HEK293T (cell line): ENCODE results near the gene TMEM259.

Experiments
- CTCF ChIA-PET: fragments of 350-600 bp; formaldehyde crosslinking; extraction: SDS; loops from one replicate; lab custom pipeline; 2021; ENCODE audit warnings: antibody characterized with exemption, inconsistent platforms; lab: Yijun Ruan, JAX
- POLR2A ChIA-PET: fragments of 350-600 bp; formaldehyde crosslinking; extraction: SDS; loops from one replicate; lab custom pipeline; 2020; ENCODE audit warnings: antibody characterized with exemption, inconsistent platforms; lab: Yijun Ruan, JAX
- DNase-seq: peaks from one replicate; pipeline ENCODE4 v3.0.0; 2012; ENCODE audit warnings: mixed read lengths; ENCODE audit errors: extremely low spot score
- ARNT ChIP-seq: fragments of 450-650 bp; IDR thresholded peaks from 2 replicates; pipeline ENCODE4 v1.6.1; 2017; ENCODE audit warnings: mild to moderate bottlenecking
- BHLHE40 ChIP-seq: fragments of 450-650 bp; IDR thresholded peaks from 2 replicates; pipeline ENCODE4 v1.6.1; 2016; ENCODE audit warnings: mild to moderate bottlenecking, moderate library complexity, borderline replicate concordance
- CTBP1 ChIP-seq: fragments of 450-650 bp; IDR thresholded peaks from 2 replicates; pipeline ENCODE4 v1.6.1; 2016; ENCODE audit warnings: borderline replicate concordance
- ELF4 ChIP-seq: fragments of 450-650 bp; IDR thresholded peaks from 2 replicates; pipeline ENCODE4 v1.6.1; 2017; ENCODE audit warnings: antibody characterized with exemption
- FOXA1 ChIP-seq: fragments of 450-650 bp; IDR thresholded peaks from 2 replicates; pipeline ENCODE4 v1.6.1; 2016; ENCODE audit warnings: mild to moderate bottlenecking
- FOXK2 ChIP-seq: fragments of 450-650 bp; IDR thresholded peaks from 2 replicates; pipeline ENCODE4 v1.6.1; 2016; ENCODE audit warnings: mild to moderate bottlenecking
- FOXM1 ChIP-seq: fragments of 450-650 bp; IDR thresholded peaks from 2 replicates; pipeline ENCODE4 v1.6.1; 2017; ENCODE audit warnings: mild to moderate bottlenecking, borderline replicate concordance
- HDGF ChIP-seq: fragments of 450-650 bp; IDR thresholded peaks from 2 replicates; pipeline ENCODE4 v1.6.1; 2017; ENCODE audit warnings: antibody characterized with exemption, borderline replicate concordance
- L3MBTL2 ChIP-seq: fragments of 450-650 bp; conservative IDR thresholded peaks from 2 replicates; pipeline ENCODE4 v1.6.1; 2016; ENCODE audit warnings: mild to moderate bottlenecking
- LEF1 ChIP-seq: fragments of 450-650 bp; IDR thresholded peaks from 2 replicates; pipeline ENCODE4 v1.6.1; 2017; ENCODE audit warnings: mild to moderate bottlenecking, borderline replicate concordance
- NFRKB ChIP-seq: fragments of 450-650 bp; IDR thresholded peaks from 2 replicates; pipeline ENCODE4 v1.6.1; 2016; ENCODE audit warnings: mild to moderate bottlenecking, moderate library complexity
- SP1 ChIP-seq: fragments of 450-650 bp; IDR thresholded peaks from 2 replicates; pipeline ENCODE4 v1.6.1; 2017
- SUZ12 ChIP-seq: fragments of 450-650 bp; IDR thresholded peaks from 2 replicates; pipeline ENCODE4 v1.6.1; 2016; ENCODE audit warnings: mild to moderate bottlenecking
- TARDBP ChIP-seq: fragments of 450-650 bp; IDR thresholded peaks from 2 replicates; pipeline ENCODE4 v1.6.1; 2016
- ZNF384 ChIP-seq: fragments of 450-650 bp; IDR thresholded peaks from 2 replicates; pipeline ENCODE4 v1.6.1; 2016
- TF ChIP-seq, protein P1 (sequence below): fragments of 450-650 bp; IDR thresholded peaks from 2 replicates; pipeline ENCODE4 v1.6.1; 2016

The TMEM259 gene

DNA sequence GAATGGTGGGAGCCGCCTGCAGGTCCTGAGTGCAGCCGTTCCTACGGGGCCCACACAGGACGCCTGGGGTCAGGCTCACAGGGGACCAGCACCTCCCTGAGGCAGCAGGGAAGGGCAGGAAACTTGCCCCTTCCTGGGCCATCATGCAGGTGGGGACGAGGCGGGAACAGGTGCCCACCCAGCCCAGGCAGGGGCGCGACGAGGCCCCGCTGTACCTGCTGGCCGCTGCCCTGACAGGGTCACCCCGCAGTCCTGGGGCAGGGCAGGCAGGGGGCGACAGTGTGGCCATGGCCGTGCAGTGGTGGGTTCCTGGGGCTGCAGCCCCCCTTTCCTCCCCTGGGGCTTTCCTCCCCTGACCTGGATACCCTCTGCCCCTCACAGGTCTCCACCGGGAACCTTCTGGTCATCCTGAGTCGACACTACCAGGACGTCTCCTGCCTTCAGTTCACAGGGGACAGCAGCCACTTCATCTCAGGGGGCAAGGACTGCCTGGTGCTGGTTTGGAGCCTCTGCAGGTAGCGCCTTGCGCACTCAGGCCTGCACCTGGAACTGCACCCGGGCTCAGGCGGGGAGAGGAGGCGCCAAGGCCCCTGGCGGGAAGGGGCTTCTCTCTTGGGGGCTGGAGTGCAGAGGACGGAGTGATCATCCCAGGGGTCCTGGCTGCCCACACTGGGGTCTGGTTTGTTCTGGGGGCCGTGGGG, 31.4 kb downstream of the TMEM259 start:
- POLR2A ChIA-PET: no interaction called here
- no peak for DNase-seq
- peak; percentile 61; the same call in 1 of the 2 replicates for TF ChIP-seq HDGF
- no peak for TF ChIP-seq FOXM1
- CTCF ChIA-PET: interaction anchor here (0.7 kb wide), 1 partner anchor 8 kb away, joined by 3 read pairs; no protein-coding TSS in a partner anchor

DNA sequence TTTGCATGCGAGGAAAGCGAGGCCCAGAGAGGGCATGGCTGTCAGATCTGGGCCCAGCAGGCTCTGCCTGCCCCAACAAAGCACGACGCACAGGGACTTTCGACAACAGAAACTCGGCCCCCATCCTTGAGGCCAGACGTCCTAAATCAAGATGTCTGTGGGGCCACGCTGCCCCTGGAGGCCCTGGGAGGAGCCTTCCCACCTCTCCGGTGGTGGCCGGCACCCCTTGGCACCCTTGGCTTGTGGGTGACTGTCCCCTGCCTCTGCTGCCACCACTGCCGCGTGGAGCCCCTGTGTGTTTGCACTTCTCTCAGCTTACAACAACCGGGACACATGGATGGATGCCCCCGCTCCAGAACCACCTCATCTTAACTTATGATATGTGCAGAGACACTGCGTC, 32.4 kb downstream of the TMEM259 start:
- TF ChIP-seq LEF1: no peak
- TF ChIP-seq ARNT: no peak
- no peak for TF ChIP-seq L3MBTL2
- TF ChIP-seq FOXM1: no peak
- TF ChIP-seq ELF4: no peak
- DNase-seq: no peak
- ChIA-PET POLR2A (no interaction called here), CTCF (interaction anchor here (1.6 kb wide), 1 partner anchor 65 kb away, joined by 5 read pairs; no protein-coding TSS in a partner anchor)

DNA sequence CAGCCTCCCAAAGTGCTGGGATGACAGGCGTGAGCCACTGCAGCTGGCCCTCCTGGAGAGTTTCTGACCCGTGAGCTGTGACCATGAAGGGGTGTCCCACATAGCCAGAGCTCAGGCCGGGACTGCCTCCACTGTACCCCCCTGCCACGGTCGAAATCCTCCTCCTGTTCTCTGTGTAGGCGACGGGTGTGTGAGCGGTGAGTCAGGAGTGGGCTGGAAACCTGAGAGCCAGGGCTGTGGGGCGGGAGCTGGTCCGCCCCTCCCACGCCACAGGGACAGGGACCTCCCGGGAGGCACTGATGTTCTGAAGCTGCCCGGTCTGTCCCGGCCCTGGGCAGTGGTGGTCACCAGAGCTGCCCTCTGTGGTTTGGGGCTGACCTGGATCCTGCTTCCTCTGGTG, 32.8 kb downstream of the TMEM259 start:
- DNase-seq: no peak
- POLR2A ChIA-PET: interaction anchor here (1.2 kb wide), 1 partner anchor 13 kb away, joined by 3 read pairs; no protein-coding TSS in a partner anchor
- CTCF ChIA-PET: interaction anchor here (1.6 kb wide), 1 partner anchor 65 kb away, joined by 5 read pairs; no protein-coding TSS in a partner anchor
- no peak for TF ChIP-seq FOXK2
- TF ChIP-seq, protein P1, sequence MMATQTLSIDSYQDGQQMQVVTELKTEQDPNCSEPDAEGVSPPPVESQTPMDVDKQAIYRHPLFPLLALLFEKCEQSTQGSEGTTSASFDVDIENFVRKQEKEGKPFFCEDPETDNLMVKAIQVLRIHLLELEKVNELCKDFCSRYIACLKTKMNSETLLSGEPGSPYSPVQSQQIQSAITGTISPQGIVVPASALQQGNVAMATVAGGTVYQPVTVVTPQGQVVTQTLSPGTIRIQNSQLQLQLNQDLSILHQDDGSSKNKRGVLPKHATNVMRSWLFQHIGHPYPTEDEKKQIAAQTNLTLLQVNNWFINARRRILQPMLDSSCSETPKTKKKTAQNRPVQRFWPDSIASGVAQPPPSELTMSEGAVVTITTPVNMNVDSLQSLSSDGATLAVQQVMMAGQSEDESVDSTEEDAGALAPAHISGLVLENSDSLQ: no peak
- no peak for TF ChIP-seq ELF4
- no peak for TF ChIP-seq SP1
- no peak for TF ChIP-seq ARNT
- no peak for TF ChIP-seq HDGF
- TF ChIP-seq FOXA1: no peak
- no peak for TF ChIP-seq FOXM1
- TF ChIP-seq SUZ12: no peak
- no peak for TF ChIP-seq TARDBP
- TF ChIP-seq CTBP1: no peak

DNA sequence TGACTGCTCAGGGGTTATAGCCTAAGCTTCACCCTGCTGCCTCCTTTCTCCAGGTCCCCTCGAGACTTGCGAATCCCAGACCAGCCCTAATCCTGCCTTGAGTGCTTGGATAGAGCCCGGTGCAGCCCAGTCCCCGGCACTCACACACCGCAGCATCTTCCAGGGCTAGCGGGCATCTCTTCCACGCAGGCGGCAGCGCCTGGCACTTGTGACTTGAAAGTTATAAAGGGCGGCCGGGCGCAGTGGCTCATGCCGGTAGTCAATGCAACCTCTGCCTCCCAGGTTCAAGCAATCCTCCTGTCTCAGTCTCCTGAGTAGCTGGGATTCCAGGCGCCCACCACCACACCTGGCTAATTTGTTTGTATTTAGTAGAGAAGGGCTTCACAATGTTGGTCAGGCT, 34.8 kb downstream of the TMEM259 start:
- CTCF ChIA-PET: no interaction called here
- POLR2A ChIA-PET: no interaction called here
- no peak for DNase-seq
- TF ChIP-seq HDGF: no peak
- TF ChIP-seq TARDBP: no peak
- no peak for TF ChIP-seq FOXM1
- no peak for TF ChIP-seq BHLHE40
- TF ChIP-seq FOXK2: no peak

DNA sequence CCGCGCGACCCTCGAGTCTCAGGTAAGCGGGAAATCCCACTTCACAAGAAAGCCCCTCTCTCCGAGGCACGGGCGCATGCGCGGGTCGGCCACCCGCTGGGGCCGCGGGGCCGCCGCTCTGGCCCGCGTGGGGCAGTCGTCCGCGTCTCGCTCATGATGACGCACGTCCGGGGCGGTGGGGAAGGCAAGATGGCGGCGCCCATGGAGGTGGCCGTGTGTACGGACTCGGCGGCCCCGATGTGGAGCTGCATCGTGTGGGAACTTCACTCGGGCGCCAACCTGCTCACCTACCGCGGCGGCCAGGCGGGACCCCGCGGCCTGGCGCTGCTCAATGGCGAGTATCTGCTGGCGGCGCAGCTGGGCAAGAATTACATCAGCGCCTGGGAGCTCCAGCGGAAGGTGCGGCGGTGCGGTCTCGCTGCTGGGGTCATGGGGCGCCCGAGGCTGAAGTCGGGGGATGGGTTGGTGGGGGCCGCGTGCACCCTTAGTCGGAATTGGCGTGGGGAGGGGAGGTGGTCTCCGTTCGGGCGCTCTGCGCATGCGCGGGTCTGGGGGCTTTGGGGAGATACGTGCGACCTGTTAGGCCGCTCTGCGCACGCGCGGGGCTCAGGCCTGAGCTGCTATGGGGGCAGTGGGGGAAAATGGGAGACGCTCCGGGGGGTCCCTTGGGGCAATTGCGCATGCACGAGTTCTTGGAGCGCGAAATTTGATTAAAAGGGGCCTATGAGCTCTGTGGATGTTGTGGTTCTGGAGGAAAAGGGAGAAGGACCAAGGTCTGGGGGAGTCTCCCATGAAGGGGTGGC, 36.6 kb downstream of the TMEM259 start, which contains the start of gene WDR18:
Gene WDR18, plus strand, starts transcription at position 181 of the 803 bp plus-strand sequence. Its CDS starts 9 bp downstream, at position 190.
- DNase-seq: peak; percentile 97
- no peak for TF ChIP-seq CTBP1
- no peak for TF ChIP-seq SP1
- no peak for TF ChIP-seq FOXA1
- ChIA-PET POLR2A (interaction anchor here (0.8 to 1.9 kb wide), 7 partner anchors 13 to 64 kb away, joined by 3 to 11 read pairs (median 4); no protein-coding TSS in a partner anchor), CTCF (interaction anchor here (1.1 to 2.5 kb wide), 3 partner anchors 11 to 63 kb away, joined by 4 to 7 read pairs (median 6); no protein-coding TSS in a partner anchor)

DNA sequence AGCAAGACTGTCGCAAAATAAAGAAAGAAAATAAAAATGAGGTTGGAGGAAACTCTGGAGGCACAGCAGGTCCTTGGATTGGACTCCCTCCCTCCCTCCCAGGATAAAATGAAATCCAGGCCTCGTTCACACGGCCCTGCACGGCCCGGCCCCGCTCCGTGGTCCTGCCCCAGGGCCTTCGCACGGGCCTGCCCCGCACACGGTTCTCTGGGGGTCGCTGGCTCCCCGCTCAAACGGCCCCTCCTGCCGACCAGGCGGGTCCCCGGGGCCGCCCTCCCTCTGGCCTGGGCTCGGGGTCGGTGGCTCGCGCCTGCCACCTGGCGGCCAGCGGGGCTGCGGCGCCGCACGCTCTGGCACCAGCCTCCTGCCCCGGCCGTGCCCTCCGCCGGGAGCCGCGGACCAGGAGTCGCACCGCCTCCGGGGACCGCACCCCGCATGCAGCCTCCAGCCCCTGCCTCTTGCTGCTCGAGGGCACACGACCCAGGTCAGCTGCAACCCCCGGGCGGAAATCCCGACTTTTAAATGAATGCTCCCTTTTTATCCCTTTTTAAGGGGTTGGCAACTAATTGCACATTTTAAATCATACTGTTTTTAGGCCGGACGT, 38.3 kb downstream of the TMEM259 start:
- peak; percentile 22; the same call in 1 of the 2 replicates for TF ChIP-seq FOXM1
- peak; percentile 68; the same call in 1 of the 2 replicates for TF ChIP-seq ARNT
- no peak for TF ChIP-seq FOXA1
- TF ChIP-seq LEF1: peak; percentile 82; the same call in 1 of the 2 replicates
- no peak for TF ChIP-seq FOXK2
- ChIA-PET CTCF (interaction anchor here (1.5 kb wide), 1 partner anchor 60 kb away, joined by 4 read pairs; no protein-coding TSS in a partner anchor), POLR2A (no interaction called here)
- peak; percentile 92 for DNase-seq

DNA sequence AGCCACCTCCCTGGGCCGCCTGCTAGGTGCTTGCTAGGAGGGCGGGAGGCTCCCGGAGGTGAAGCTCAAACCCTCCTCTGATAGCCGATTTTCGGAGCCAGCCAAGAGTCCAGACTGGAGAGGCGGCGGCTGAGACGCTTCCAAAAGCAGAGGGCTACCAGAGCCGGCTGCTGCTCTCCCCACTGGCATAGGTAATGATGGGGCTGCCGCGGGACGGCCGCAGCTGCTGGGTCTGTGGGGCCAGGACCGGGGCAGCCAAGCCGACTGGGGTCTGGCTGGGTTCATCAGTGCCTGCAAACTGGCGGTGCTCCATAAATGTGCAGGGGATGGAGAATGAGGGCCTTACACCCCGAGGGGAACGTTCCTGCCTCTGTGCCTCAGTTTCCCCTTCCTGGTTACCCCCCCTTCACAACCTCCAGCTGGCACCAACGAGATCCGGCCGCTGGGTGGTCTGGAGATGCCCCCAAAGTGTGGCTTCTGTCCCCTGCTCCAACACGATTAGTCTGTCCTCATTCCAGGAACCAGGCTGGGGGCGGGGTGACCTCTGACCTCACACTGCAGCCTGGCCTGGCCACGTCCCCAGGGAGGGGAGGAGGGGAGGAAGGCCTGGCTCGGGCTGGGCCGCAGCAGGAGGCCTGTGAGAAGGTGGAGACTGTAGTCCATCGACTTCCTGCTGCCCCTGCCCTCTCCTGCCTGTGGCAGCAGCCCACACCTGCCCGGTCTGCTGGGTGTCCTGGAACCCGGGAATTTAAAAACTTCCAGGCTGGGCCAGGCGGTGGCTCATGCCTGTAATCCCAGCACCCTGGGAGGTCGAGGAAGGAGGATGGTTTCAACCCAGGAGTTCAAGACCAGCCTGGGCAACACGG, 40.6 kb downstream of the TMEM259 start:
- ChIA-PET CTCF (interaction anchor here (1.2 kb wide), 1 partner anchor 9 kb away, joined by 4 read pairs; no protein-coding TSS in a partner anchor), POLR2A (no interaction called here)
- no peak for DNase-seq

More for the DNA sequence above, 40.6 kb downstream of the TMEM259 start:
- TF ChIP-seq L3MBTL2 (no peak), HDGF (no peak), ARNT (no peak), NFRKB (no peak), SUZ12 (no peak), FOXM1 (no peak), FOXA1 (no peak), BHLHE40 (no peak), FOXK2 (no peak), LEF1 (no peak), SP1 (no peak), ELF4 (no peak), ZNF384 (no peak), CTBP1 (no peak), TARDBP (no peak)
- TF ChIP-seq, protein P1: no peak
